Purkinje cell (primary cell): ENCODE results near the gene CCDC167. TPM values are rescaled to one million over a fixed set of nuclear protein-coding genes. Genes with fewer than 3 reads are reported as not detected.

Source experiments
- polyA plus RNA-seq: library from polyadenylated mRNA; unstranded; fragments of >200 nt; fragmentation: Nextera tagmentation; gene quantifications from 2 replicates; pipeline ENCODE4 v1.2.1, GENCODE V29; 2014

Gene CCDC167
- 140 and 141 TPM in 2 replicates for polyA plus RNA-seq

DNA sequence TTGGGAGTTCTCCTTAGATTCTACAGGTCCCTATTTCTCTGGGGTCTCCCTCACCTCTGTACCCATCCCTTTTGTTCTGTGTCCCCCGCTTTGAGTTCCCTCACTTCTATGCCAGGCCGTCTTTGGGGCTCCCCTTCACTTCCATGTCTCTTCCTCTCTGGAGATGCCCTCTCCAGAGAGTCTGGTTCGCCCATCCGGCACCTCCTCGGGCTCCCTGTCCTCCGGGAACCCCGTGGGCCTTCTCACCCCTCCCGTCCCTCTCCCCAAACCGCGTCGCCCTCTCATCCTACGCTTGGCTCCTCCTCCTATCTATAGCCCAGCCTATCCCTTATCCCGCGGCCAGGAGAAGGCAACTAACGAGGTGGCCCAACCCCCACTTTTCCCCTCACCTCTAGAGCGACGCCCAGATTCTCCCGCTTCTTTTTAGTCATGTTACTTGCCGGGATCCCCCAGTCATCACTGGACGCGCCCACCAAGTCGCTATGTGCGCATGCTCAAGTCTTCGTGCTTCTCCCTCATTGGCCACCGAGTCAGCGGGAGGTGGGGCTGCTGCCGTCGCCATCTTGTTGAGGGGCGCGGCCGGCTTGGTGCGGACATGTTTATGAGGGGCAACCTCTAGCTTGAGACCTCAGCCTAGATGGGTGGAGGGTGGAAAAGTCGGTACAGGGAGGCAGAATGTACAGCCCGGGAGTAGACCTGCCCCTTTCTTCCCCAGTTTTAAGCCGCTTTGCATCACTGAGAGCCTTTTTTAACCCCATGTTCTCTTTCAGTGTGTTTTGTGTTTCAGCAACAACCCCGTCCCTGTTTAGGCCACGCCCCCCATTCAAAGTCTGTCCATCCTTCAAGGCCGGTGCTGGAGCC lies at the start of gene CCDC167:
CCDC167 (minus strand) TSS at position 461 of the 861 bp plus-strand sequence; CDS start at position 431, 30 bp downstream.

Other genes starting within 250 kb of the CCDC167 start
- gene TBC1D22B, start 242.1 kb downstream of the CCDC167 start, polyA plus RNA-seq = 2.0 and 2.5 TPM in 2 replicates
- 0.34 and 4.2 TPM in 2 replicates for gene TMEM217, start 241.7 kb downstream of the CCDC167 start, polyA plus RNA-seq
- gene RNF8, start 145.9 kb downstream of the CCDC167 start, polyA plus RNA-seq = 36.4 and 49.3 TPM in 2 replicates
- 5.2 and 5.3 TPM in 2 replicates for gene CMTR1, start 66.7 kb downstream of the CCDC167 start, polyA plus RNA-seq
- gene MDGA1, start 198.0 kb upstream of the CCDC167 start, polyA plus RNA-seq = 0.05 TPM in 1 of 2 replicates, not detected in the other